IPS-NIHi7 (cell line): Measurements from ENCODE around the gene MEP1B.
"Not testable (repeated sequence)": the region's sequence is repeated elsewhere in the genome, so short reads cannot be mapped to it uniquely, and the experiment has no call there.

ENCODE experiments used
- DNase-seq: peaks from one replicate; pipeline ENCODE4 v3.0.0; 2012; ENCODE audit warnings: mixed read lengths; ENCODE audit errors: extremely low spot score

The MEP1B gene

GRCh38 chr18:32209685-32210445, 20.0 kb downstream of the MEP1B start:
- no peak for DNase-seq

GRCh38 chr18:32213693-32214092, 23.9 kb downstream of the MEP1B start:
- DNase-seq = no peak

GRCh38 chr18:32216390-32216789, 26.6 kb downstream of the MEP1B start:
- DNase-seq = no peak

GRCh38 chr18:32219431-32220018, 29.7 kb downstream of the MEP1B start:
- DNase-seq = no peak

- not testable (repeated sequence) for DNase-seq
Measured at GRCh38 chr18:32233348-32233747, 43.5 kb downstream of the MEP1B start.

GRCh38 chr18:32237049-32237448, 47.2 kb downstream of the MEP1B start:
- no peak for DNase-seq

- peak; percentile 52 for DNase-seq
Measured at GRCh38 chr18:32238635-32239268, 48.9 kb downstream of the MEP1B start.

- DNase-seq = no peak
Measured at GRCh38 chr18:32242395-32242794, 52.6 kb downstream of the MEP1B start.

GRCh38 chr18:32243358-32243757, 53.5 kb downstream of the MEP1B start:
- DNase-seq = no peak

GRCh38 chr18:32244881-32245280, 55.0 kb downstream of the MEP1B start:
- no peak for DNase-seq

GRCh38 chr18:32249147-32249929, 59.5 kb downstream of the MEP1B start:
- no peak for DNase-seq

GRCh38 chr18:32251466-32251865, 61.6 kb downstream of the MEP1B start:
- DNase-seq = no peak

GRCh38 chr18:32252141-32252860, 62.5 kb downstream of the MEP1B start:
- no peak for DNase-seq

GRCh38 chr18:32255570-32255969, 65.7 kb downstream of the MEP1B start:
- DNase-seq = no peak

- no peak for DNase-seq
Measured at GRCh38 chr18:32257084-32257785, 67.4 kb downstream of the MEP1B start.

GRCh38 chr18:32258148-32258547, 68.3 kb downstream of the MEP1B start:
- DNase-seq = no peak

- DNase-seq = no peak
Measured at GRCh38 chr18:32258558-32259204, 68.8 kb downstream of the MEP1B start.

- no peak for DNase-seq
Measured at GRCh38 chr18:32259553-32259952, 69.7 kb downstream of the MEP1B start.

- no peak for DNase-seq
Measured at GRCh38 chr18:32261003-32261402, 71.2 kb downstream of the MEP1B start.

GRCh38 chr18:32262092-32262491, 72.3 kb downstream of the MEP1B start:
- DNase-seq = no peak
